22Rv1 (cell line): ENCODE measurements around the gene SERAC1.

Experiments used
- ZFX ChIP-seq: fragments of 450-650 bp; IDR thresholded peaks from 2 replicates; pipeline ENCODE4 v1.6.1; 2017; ENCODE audit warnings: antibody characterized with exemption, borderline replicate concordance
- TF ChIP-seq, protein P1 (sequence below): fragments of 450-650 bp; IDR thresholded peaks from 2 replicates; pipeline ENCODE4 v1.5.1; 2017; ENCODE audit warnings: mild to moderate bottlenecking

DNA sequence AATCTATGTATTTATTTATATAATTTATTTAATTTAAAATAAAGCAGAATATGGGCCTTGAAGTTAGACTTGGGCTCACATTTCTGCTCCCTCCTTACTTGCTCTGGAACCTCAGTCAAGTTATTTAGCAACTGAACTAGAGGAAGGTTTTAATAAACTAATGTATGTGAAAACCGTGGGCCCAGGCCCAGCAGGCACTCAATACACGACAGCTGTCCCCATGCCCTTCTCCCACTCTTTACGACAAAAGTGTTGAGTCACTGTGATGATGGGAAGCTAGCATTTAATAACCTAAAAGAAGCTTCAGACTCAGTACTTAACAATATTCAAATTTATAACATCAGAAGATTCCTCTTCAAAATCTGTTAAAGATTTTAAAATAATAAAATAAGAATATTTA, 46.7 kb downstream of the SERAC1 start:
- TF ChIP-seq, protein P1, sequence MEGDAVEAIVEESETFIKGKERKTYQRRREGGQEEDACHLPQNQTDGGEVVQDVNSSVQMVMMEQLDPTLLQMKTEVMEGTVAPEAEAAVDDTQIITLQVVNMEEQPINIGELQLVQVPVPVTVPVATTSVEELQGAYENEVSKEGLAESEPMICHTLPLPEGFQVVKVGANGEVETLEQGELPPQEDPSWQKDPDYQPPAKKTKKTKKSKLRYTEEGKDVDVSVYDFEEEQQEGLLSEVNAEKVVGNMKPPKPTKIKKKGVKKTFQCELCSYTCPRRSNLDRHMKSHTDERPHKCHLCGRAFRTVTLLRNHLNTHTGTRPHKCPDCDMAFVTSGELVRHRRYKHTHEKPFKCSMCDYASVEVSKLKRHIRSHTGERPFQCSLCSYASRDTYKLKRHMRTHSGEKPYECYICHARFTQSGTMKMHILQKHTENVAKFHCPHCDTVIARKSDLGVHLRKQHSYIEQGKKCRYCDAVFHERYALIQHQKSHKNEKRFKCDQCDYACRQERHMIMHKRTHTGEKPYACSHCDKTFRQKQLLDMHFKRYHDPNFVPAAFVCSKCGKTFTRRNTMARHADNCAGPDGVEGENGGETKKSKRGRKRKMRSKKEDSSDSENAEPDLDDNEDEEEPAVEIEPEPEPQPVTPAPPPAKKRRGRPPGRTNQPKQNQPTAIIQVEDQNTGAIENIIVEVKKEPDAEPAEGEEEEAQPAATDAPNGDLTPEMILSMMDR = no peak
- no peak for TF ChIP-seq ZFX
